Raji (cell line): ENCODE data around the gene CMTM1.

Source experiments
- POLR2A ChIP-seq: IDR thresholded peaks from 2 replicates; pipeline ENCODE4 v1.6.1; 2011; ENCODE audit warnings: low read depth, low read length, control low read depth; ENCODE audit not compliant: insufficient read depth

CMTM1 gene

DNA sequence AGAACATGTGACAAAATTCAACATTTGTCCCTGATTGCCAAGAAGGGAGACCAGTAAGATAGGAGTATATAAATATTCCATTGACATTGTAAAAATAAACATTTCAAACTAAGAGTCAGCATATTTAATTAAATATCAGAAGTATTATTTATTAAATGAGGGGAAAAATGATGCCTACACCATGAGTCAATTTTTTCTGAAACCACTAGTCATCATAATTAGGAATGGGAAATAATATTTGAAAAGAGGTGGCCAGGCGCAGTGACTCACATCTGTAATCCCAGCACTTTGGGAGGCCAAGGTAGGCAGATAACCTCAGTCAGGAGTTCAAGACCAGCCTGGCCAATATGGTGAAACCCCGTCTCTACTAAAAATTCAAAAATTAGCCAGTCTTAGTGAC is 2.1 kb downstream of the CMTM1 start:
- TF ChIP-seq POLR2A: no peak

DNA sequence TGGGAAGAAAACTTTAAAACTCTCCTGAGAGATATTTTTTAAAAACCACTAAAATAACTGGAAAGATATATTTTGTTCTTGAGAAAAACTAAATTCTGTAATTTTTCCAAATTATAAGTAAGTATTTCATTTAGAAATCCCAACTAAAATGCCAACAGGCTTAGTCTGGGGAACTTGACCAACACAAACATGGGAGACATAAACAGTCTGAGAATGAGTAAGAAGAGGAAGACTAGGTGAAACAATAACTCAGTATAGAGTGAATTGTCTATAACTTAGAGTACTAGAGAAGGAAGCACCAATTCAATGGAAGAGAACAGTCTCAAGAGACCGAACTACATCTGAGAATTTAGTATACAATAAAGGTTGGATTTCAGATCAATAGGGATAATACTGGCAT is 2.9 kb downstream of the CMTM1 start:
- TF ChIP-seq POLR2A: no peak

DNA sequence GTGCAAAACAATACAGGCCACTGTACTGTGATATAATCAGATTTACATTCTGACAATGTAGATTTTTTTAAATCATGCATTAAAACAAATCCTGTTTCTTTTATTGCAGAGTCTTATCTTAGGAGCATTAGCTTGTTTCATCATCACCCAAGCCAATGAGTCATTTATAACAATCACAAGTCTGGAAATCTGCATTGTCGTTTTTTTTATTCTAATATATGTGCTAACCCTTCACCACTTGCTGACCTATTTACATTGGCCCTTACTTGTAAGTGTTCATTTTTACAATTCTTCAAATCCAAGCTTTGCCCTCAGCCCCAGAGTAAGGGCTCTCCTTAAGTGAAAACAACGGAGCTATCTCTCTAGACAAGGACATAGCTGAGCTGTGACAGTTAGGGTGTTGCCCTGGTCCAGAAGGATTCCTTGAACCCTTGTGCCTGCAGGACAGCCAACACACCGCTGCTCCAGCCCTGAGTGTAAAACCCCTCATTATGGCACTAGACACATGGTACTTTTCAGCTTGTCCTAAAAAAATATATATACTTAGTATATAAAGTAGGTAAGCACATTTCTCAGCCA is 3.7 kb downstream of the CMTM1 start:
- TF ChIP-seq POLR2A: no peak

DNA sequence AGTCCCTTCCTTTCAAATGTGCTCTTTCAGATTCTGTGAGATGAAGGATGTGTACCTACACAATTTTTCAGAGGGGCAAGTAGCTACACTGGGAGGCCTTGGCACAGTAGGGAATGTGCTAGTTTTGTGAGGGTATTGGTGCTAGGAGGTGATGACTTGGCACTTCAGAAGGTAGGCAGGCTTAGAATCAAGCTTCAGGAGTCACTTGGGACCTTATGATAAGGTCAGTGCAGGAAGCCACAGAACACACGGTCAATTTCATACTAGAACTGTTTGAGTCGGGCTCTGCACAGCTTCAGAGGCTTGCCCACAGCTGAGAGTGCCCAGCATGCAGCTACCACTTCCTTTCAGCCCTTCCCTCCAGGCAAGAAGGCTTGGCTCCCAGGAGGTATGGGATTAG is 6.1 kb downstream of the CMTM1 start:
- no peak for TF ChIP-seq POLR2A

DNA sequence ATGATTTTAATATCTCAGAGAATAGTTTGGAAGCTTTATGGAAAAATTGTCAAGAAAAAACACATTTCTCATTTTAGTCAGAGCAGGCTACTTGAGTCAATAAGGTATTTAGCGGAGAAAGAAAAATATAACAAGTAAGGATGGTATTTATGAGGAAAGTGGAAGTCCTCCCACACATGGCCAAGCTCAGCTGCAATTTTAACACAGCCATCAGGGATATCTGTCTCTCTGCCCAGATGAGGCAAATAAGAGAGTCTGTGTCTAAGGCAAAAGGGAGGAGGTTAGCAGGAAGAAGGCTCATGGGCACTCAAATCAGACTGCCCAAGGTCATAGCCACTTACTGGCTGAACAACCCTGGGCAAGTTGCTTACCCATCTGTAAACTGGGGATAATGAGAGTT is 7.8 kb downstream of the CMTM1 start:
- no peak for TF ChIP-seq POLR2A

DNA sequence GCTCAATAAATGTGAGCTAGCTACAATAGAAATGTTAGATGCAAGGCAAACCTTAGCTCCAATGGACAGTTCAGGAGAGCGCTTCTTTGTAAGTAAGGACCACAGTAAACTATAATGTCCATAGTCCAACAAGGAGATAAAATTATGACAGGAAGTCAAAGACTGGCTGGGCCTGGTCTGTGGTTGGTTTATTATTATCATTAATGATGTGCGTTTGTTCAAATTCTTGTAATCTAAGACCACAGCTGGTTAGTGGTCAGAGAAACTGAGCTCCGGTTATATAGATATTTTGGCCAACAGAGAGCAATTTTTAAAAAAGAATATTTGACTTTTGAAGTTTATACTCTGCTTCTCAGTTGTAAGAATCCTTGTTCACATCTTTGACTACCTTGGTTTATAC is 8.3 kb downstream of the CMTM1 start:
- TF ChIP-seq POLR2A: no peak

DNA sequence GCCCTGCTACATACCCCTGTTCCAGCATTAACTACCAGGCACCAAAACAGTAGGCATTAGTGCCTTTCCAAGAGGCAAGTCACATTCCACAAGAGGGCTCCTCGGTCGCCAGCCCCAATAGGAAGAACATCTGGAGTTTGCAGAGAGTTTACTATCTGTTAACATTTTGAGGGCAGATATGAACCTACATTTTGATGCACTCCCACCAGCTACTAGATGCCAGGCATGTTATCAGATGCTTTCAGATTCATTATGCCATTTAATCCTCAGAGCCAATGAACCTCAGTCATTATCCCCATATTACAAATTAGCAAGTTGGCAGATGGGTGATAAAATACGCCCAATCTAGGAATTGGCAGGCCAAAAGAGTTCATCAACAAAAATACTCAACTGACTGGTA is 8.8 kb downstream of the CMTM1 start:
- no peak for TF ChIP-seq POLR2A

DNA sequence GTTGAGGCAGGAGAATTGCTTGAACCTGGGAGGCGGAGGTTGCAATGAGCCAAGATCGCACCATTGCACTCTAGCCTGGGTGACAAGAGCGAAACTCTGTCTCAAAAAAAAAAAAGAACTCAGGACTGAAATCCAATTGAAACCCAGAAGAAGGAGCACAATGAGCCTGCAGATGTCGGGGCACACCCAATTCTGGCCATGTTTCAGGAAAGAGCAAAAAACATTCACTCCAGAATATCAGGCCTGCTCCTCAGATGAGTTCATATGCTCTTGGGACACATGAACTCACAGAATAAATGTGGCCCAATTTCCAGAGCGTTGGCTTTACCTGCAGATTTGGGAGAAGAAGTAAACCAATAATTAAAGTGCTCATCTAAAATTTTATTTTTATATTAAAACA is 10.1 kb downstream of the CMTM1 start:
- TF ChIP-seq POLR2A: no peak

DNA sequence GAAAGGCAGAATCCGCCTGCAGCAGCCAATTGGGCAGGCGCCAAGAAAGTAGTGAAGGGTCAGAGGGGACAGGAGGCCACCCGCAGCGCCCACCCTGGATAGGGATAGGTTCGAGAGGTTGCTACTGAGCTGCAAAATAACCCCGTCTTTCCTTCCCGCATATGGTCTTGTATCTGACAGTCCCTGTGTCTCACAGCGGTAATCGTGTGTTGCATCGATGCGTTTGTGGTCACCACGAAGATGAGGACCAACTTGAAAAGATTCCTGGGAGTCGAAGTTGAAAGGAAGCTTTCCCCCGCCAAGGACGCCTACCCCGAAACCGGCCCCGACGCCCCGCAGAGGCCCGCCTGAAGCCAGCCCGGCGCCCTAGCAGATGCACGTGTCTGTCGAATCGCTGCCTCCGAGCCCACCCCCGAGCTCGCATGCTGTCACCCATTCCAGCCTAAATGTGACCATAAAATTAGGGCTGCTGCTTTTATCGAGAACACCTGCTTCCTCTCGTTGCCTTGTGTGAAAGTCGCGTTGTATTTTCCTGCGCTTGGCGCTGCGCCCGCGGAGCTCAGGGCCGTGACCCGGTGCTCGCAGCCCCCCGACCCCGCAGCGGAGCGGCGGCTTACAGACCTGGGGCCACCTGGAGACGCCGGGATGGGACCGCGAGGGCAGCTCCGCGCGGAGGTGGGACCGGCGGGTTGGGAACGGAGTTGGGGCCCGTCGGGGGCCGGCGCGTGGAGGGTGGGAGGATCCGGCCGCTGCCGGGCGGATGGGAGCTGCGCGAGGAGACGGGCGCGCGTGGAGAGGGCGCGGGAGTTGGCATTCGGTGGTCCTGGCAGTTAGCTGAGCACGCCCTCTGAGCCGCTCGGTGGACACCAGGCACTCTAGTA is 12.7 kb downstream of the CMTM1 start, which contains the start of gene CMTM2:
Gene CMTM2 (plus strand): TSS at position 813 of the 881 bp plus-strand sequence. CDS start 145 bp downstream, outside the sequence.
- TF ChIP-seq POLR2A: no peak

DNA sequence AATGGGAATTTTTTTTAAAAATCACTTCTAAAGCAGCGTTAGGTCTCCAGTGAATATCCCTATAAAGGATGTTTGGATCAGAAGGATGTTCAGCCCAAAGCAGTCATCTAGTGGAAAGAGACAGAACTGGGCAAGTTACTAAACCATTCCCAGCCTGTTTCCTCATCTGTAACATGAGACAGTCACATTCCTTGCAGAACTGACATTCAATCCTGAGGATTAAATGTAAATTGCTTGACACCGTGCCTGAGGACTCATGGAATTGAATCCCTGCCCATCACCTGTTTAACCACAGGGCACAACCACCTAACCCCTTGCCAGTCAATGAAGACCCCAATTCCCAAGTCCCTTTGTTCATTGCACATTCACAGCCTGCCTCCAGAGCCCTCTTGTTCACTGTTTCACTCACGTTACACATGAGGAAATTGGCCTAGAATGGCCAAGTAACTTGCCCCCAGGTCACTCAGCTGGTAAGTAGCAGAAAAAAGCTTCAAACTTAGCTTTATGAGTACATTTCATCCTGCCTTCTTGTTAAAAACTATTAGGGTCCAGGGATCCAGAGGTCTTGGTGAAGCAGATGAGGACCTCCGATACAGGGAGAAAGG is 14.5 kb downstream of the CMTM1 start:
- TF ChIP-seq POLR2A: no peak

DNA sequence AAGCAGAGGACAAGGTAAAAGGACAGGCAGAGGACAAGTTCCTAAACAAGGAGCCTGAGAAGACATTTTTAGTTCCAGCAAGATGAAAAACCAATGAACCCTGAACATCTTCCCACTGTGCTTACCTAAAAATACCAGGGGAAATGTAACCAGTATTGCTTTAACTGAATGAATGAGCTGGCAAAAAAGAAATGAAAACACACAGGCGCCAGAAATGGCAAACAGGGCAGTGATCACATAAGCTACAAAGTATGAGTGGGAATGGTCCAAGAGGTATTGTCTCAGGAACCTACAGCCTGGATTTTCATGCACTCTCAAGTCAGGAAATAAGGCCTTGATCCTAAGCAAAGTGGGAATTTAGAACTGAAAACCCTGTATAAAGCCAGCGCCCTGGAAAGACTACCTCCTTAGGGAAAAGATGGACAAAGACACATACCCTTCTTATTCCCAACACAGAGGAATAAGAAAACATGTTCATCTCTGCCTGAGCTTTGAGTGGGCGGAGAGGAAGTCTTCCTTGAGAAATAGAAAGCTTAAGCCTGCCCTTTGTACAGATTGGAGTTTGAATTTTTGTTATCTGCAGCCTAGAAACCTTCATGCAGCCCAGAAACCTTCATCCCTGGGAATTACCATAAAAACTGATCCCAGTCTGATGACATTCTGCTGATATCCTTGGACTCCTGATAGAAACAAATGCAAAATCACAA is 15.2 kb downstream of the CMTM1 start:
- no peak for TF ChIP-seq POLR2A

DNA sequence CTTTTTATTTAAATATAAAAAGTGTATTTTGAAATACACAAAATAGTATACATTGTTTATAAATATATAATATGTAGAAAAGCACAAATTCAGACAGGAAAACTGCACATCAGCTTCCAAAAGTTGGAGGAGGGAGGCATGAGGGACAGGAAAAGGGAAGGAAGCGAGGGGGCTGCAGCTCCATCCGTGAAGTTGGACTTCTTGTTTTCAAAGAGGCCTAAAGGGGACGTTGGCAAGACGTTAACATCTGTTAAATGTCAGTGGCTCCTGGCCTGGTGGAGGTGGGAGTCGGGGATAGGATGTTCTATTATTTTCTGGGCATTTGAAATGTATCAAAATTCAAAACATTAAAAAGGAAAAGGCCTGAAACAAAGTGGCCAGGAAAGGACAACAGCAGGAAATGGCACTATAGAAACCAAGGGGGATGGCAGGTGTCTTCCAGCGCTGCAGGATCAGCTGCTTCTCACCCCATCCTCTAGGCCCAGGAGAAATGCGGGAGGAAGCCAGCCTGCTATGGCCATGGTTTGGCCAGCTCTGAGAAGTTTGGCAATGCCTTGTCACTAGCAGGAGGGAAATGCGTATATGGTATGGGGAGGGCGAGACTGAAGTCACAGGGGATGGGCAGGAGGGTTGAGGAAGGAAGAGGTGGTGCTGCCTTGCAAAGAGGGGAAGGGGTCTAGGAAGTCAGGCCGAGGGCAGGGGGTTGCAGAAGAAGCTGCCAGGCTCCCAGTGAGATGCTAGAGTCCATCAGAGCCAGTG is 19.4 kb downstream of the CMTM1 start:
- TF ChIP-seq POLR2A: no peak

DNA sequence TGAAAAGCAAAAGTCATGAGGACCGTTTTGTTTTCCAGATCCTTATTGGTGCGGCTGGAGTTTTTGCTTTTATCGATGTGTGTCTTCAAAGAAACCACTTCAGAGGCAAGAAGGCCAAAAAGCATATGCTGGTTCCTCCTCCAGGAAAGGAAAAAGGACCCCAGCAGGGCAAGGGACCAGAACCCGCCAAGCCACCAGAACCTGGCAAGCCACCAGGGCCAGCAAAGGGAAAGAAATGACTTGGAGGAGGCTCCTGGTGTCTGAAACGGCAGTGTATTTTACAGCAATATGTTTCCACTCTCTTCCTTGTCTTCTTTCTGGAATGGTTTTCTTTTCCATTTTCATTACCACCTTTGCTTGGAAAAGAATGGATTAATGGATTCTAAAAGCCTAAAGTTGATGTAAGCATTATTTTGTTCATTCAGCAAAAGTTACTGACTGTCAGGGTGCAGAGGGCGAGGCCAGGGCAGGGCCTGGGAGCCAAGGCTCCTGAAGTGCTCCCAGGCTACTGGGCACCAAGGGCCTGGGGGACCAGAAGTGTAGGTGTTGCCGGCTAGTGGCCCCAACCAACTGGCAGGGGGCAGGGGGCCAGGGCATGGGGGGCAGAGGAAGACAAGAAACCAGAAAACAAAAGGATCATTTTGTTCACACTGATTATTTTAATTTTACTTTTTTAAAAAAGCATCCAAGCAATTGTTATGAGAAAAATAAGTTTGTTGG is 21.8 kb downstream of the CMTM1 start:
- TF ChIP-seq POLR2A: no peak
